RPMI8226 (cell line): ENCODE data around the gene ZSWIM3.
"Not testable (repeated sequence)": the region's sequence is repeated elsewhere in the genome, so short reads cannot be mapped to it uniquely, and the experiment has no call there.

Experiments
- DNase-seq: peaks from one replicate; pipeline ENCODE4 v3.0.0-alpha.2; 2015

ZSWIM3 gene

GRCh38 chr20:45890985-45891983, 33.9 kb downstream of the ZSWIM3 start, which contains the start of the genes CTSA and NEURL2:
Gene CTSA, plus strand, starts transcription at chr20:45891335. Its CDS starts 234 bp downstream, at chr20:45891569.
Gene NEURL2, minus strand, starts transcription at chr20:45891208. Its CDS starts 217 bp downstream, at chr20:45890991.
- peak; percentile 90 for DNase-seq

- no peak for DNase-seq
Measured at GRCh38 chr20:45892049-45892825, 34.8 kb downstream of the ZSWIM3 start.

DNA sequence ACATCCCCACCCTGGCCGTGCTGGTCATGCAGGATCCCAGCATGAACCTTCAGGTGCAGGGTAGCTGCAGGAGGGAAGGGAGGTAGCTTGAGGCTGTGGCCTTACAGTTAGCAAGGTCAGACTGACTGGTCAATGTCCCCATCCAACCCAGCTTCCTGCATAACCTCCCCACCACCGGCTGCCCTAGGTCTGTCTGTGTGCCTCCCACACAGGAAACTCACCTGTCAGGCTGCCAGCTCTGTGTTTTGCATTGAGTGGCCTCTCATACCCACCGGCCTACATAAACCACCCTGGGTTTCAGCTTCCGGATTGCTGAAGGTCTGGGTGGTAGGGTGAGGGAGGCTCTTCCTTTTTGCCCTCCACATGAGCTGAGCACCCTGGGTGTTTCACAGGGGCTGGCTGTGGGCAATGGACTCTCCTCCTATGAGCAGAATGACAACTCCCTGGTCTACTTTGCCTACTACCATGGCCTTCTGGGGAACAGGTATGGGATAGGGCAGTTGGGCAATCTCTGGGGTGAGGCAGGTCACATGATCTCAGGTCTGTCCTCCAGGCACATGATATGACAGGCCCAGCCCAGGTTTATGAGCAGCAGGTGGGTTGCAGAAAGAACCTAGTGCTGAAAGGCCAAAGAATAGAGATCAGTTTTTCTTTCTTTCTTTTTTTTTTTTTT, 35.5 kb downstream of the ZSWIM3 start:
- no peak for DNase-seq

DNA sequence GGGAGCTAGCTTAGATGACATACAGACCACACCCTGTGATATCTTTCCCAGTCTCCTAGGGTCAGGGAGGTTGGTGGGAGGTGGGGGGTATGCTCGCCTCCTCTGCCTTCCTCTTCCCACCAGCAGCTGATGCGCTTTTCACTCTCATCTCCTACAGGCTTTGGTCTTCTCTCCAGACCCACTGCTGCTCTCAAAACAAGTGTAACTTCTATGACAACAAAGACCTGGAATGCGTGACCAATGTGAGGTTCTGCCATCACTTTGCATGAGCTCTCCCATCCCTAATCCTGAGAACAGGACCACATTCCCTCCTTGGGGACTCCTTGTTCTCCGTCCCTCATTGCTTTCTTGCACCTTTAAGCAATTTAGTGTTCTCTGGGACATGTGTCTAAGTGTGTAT, 36.4 kb downstream of the ZSWIM3 start:
- no peak for DNase-seq

DNA sequence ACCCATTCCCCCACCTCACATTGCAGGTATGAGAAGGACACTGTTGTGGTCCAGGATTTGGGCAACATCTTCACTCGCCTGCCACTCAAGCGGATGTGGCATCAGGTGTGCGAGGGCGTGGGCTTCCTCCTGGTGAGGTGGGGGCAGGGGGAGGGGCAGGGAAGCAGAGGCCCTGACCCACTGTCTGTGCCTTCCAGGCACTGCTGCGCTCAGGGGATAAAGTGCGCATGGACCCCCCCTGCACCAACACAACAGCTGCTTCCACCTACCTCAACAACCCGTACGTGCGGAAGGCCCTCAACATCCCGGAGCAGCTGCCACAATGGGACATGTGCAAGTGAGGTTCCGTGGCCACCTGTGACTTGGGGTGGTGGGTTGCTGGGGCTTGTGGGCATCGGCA, 37.4 kb downstream of the ZSWIM3 start:
- DNase-seq, result no peak

GRCh38 chr20:45896641-45897161, 39.3 kb downstream of the ZSWIM3 start:
- no peak for DNase-seq

DNA sequence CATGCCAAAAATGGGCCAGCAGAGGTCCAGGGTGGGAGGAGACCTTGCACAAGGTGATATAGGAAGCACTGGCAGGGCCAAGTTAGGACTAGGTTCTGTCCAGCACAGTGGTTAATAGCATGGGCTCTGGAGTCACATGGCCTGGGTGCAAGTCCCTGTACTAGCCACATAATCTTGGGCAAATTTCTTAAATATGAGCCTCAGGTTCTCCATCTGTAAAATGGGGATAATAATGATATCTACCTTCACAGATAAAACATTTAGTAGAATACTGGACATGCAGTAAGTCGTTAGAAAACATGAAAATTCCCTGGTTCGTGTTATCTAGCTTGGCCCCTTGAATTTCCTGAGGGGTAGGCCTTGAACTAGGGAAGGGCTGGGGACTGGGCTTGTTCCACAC, 39.9 kb downstream of the ZSWIM3 start:
- no peak for DNase-seq

DNA sequence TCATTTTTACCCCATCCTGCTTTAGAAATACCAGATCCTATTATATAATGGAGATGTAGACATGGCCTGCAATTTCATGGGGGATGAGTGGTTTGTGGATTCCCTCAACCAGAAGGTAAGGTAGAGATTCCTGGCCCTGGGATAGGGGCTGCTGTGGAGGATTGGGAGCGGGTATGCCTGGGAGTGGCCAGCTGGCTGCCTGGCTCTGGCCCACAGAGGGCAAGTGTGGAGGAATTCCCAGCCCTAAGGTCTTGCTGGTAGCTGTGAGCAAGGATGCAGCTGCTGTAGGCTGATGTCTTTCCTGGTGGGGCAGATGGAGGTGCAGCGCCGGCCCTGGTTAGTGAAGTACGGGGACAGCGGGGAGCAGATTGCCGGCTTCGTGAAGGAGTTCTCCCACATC, 40.3 kb downstream of the ZSWIM3 start:
- DNase-seq, result no peak

- no peak for DNase-seq
Measured at GRCh38 chr20:45898285-45898684, 40.9 kb downstream of the ZSWIM3 start.

DNA sequence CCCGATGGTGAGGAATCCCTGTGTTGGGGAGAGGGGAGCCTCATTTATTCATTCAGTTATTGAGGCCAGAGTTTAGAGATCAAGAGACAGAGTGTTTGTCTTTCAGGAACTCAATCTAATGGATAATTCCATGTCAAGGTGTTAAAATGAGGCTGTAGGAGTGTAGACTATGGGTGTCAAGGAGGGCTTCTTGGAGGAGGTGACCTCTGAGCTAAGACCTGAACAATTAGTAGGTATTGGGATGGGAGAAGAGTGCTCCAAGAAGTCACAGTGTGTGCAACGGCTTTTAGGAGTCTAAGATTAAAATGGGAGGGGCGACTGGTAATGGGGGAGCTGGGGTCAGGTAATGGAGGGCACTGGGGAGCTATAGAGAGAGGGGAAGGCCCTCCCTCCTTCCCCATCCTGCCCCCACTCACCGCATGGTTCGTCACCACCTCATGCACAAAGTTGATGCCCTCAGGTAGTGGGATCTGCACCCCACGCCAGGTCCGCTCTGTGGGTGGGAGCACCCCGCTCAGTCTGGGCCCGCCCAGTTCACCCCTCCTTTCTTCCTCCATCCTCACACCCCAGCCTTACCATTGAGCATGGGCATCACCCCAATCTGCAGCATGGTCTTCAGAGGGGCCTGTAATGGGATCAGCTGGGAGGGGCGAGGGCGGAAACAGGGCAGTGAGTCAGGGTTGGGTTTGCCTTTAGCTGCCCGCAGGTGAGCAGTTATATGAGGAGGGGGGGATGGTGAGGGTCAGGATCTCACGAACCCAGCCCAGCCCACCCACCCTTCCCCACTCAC, 41.8 kb downstream of the ZSWIM3 start:
- DNase-seq, result no peak

DNA sequence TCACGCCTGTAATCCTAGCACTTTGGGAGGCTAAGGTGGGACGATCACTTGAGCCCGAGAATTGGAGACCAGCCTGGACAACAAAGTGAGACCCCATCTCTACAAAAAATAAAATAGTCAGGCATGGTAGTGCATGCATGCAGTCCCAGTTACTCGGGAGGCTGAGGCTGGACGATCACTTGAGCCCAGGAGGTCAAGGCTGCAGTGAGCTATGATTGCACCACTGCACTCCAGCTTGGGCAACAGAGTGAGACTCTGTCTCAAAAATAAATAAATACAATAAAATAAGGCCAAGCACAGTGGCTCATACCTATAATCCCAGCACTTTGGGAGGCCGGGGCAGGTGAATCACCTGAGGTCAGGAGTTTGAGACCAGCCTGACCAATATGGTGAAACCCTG, 43.9 kb downstream of the ZSWIM3 start:
- not testable (repeated sequence) for DNase-seq

DNA sequence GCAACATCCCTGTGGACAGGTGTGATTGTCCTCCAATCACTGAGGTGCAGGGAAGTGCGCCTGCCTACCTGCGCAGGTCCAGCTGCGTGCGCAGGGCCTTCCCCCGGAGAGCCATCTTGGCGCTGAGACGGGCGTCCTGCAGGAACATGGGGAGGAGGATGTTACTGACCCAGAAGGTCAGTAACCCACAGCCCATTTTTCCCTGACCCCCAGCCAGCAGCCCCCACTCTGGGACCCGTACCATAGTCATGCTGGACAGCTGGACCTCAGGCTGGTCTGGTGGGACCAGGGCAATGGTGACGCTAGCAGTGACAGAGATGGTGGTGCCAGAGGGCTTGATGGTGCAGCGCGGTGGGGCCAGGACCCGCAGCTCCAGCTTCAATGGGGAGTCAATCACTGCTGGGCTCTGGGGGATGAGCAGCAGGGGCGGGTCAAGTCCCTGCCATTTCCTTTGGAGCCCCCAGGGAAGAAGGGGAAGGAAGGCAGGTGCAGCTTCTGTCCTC, 44.8 kb downstream of the ZSWIM3 start:
- DNase-seq, result no peak

DNA sequence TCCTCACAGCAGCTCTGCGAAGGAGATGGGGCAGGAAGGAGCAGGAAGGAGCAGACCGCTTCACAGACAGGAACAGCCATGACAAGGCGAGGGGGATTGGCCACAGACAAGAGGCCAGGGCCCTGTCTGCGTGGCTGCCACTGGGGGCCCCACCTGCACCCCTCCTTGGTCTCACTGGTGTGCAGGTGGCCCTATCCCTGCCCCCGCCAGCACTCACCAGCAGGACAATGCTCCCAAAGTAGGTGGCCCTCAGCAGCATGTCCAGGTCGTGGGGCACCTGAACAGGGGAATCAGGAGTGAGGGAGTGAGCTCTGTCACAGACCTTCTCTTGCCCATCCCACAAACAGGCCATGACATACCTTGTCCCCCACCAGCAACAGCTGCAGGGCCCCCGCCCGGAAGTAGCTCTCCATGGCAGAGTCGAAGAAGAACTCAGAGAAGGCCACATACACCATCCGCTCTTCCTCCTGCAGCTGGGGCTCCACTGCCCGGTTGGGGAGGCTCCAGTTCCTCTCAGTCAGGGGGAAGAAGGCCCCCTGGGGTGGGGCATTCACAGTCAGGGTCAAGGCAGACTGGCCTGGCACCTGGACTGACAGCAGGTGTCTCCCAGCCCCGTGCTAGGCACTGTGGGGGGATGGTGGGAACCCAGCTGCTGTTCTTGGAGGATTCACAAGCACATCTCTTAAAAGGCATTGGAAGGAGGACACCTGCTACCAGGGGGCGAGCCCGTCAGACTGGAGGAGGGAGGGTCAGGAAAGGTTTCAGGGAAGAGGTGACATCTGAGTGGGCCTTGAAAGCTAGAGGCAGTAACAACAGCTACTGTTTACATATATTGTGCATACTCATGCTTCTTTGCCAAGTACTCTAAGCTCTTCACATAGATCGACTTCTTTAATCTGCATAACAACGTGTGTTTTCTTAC, 47.4 kb downstream of the ZSWIM3 start:
- DNase-seq, result no peak

- no peak for DNase-seq
Measured at GRCh38 chr20:45905505-45906079, 48.2 kb downstream of the ZSWIM3 start.

GRCh38 chr20:45907219-45907948, 50.0 kb downstream of the ZSWIM3 start:
- no peak for DNase-seq

- DNase-seq, result no peak
Measured at GRCh38 chr20:45908084-45908483, 50.7 kb downstream of the ZSWIM3 start.

DNA sequence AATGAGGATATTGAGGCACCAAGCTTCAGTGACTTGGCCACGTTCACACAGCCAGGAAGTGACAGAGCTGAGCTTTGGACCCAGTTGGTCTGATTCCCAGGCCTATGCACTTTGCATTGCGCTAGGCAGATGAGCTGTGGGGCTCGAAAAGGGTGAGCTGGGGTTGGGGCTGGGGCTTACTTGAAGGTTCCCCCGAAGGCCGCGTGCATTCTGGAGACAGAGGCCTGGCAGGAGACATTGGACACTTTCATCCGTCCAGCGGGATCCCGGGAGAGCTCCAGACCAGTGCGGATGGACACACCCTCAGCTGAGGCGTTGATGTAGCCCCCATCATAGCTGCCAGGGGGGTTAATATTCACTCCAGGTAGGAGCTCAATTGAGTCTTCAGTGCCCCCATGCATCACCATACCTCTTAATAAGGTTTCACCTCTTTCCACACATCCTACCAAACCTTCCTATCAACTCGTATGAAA, 52.0 kb downstream of the ZSWIM3 start:
- no peak for DNase-seq

DNA sequence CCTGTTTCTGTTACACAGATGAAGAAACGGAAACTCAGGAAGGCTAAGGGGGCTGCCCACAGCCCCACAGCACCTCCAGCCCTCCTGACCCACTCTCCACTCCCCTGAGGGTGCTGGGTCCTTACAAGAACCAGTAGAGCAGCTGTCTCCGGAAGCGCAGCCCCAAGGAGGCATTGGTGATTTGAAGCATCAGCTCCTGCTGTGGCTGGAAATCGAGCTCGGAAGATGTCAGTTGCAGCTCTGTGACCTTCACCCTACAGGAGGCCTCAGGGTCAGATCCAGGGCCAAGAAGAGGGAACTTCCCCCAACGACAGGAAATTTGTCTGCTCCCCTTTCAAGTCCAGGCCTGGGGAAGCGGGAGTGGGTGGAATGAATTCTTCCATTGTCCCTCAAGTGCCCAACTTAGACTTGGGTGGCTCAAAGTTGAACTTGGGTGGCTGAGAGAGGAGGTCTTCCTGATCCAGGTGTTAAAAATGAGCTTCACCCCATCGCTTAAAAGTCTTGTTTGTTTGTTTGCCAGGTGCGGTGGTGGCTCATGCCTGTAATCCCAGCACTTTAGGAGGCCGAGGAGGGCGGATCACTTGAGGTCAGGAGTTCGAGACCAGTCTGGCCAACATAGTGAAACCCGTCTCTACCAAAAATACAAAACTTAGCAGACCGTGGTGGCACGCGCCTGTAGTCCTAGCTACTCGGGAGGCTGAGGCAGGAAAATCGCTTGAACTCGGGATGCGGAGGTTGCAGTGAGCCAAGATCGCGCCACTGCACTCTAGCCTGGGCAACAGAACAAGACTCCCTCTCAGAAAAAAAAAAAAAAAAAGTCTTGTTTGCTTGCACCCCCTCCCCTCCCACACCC, 52.6 kb downstream of the ZSWIM3 start:
- no peak for DNase-seq
